SK-N-SH (cell line): ENCODE data around the gene ASTN2. TPM values are rescaled to one million over a fixed set of nuclear protein-coding genes. Genes with fewer than 3 reads are reported as not detected.

ENCODE experiments used
- CTCF ChIA-PET: fragments of 300-600, 350-600 bp; formaldehyde crosslinking; extraction: SDS; loops from one replicate; lab custom pipeline; 2021; lab: Yijun Ruan, JAX
- POLR2A ChIA-PET: fragments of 350-600 bp; sonication (Branson Sonifier 250); formaldehyde crosslinking; extraction: SDS; loops from one replicate; lab custom pipeline; 2020; ENCODE audit warnings: antibody characterized with exemption, inconsistent platforms; lab: Yijun Ruan, JAX
- DNase-seq: peaks from one replicate; pipeline ENCODE4 v3.0.0; 2012
- H2AFZ ChIP-seq: fragments of 200-600 bp; sonication (generic); 2 replicates; pipeline ENCODE4 v1.8.1; 2016; ENCODE audit warnings: antibody characterized with exemption, mild to moderate bottlenecking, low read depth
- H3F3A ChIP-seq: fragments of 200-600 bp; sonication (generic); replicated peaks from 2 replicates; pipeline ENCODE3; 2016; ENCODE audit warnings: antibody characterized with exemption, mild to moderate bottlenecking; ENCODE audit not compliant: insufficient read depth
- H3K27ac ChIP-seq, 2 experiments: fragments of 200-500 bp in 1 of 2; fragments of 200-600 bp in 1 of 2; sonication (Bioruptor generic) in 1 of 2; sonication (generic), shearing (Covaris generic) in 1 of 2; 2 replicates each; pipeline versions ENCODE4 v1.5.1 to v1.6.1; 2014 to 2016; ENCODE audit warnings: low read depth in 2 of 2, inconsistent platforms in 1 of 2, low read length in 1 of 2, mild to moderate bottlenecking in 1 of 2, mixed read lengths in 1 of 2
- H3K27me3 ChIP-seq: fragments of 200-600 bp; sonication (generic), shearing (Covaris generic); 2 replicates; pipeline ENCODE4 v1.6.1; 2016; ENCODE audit warnings: mixed run types; ENCODE audit not compliant: insufficient read depth
- H3K36me3 ChIP-seq, 2 experiments: fragments of 200-500 bp in 1 of 2; fragments of 200-600 bp in 1 of 2; sonication (Bioruptor generic) in 1 of 2; sonication (generic) in 1 of 2; replicated peaks in 1 of 2; 2 replicates each; pipeline versions ENCODE3 to v1.5.1; 2014 to 2016; ENCODE audit warnings: low read length in 1 of 2, mild to moderate bottlenecking in 1 of 2; ENCODE audit not compliant: insufficient read depth in 2 of 2, control insufficient read depth in 1 of 2
- H3K4me1 ChIP-seq, 2 experiments: fragments of 200-500 bp in 1 of 2; fragments of 200-600 bp in 1 of 2; sonication (Bioruptor generic) in 1 of 2; sonication (generic), shearing (Covaris generic) in 1 of 2; 2 replicates each; pipeline versions ENCODE4 v1.5.1 to v1.6.1; 2014 to 2016; ENCODE audit warnings: low read depth in 1 of 2, low read length in 1 of 2, mixed run types in 1 of 2; ENCODE audit not compliant: insufficient read depth in 2 of 2, control insufficient read depth in 1 of 2
- H3K4me2 ChIP-seq: fragments of 200-600 bp; sonication (generic), shearing (Covaris generic); 2 replicates; pipeline ENCODE4 v1.6.1; 2017; ENCODE audit warnings: mixed run types
- H3K4me3 ChIP-seq, 2 experiments: fragments of 200-500 bp in 1 of 2; fragments of 200-600 bp in 1 of 2; sonication (Bioruptor generic) in 1 of 2; sonication (generic), shearing (Covaris generic) in 1 of 2; 2 replicates each; pipeline versions ENCODE4 v1.5.1 to v1.8.1; 2014 to 2016; ENCODE audit warnings: low read depth in 2 of 2, inconsistent platforms in 1 of 2, low read length in 1 of 2, mild to moderate bottlenecking in 1 of 2, mixed read lengths in 1 of 2, moderate library complexity in 1 of 2
- H3K79me2 ChIP-seq: fragments of 200-600 bp; sonication (generic); 2 replicates; pipeline ENCODE4 v1.8.1; 2017; ENCODE audit warnings: mild to moderate bottlenecking; ENCODE audit not compliant: insufficient read depth
- H3K9ac ChIP-seq: fragments of 200-600 bp; sonication (generic); 2 replicates; pipeline ENCODE4 v1.6.1; 2017; ENCODE audit warnings: mixed run types
- H3K9me2 ChIP-seq: fragments of 200-600 bp; sonication (generic); 2 replicates; pipeline ENCODE4 v1.6.1; 2017; ENCODE audit warnings: mixed run types
- H3K9me3 ChIP-seq: fragments of 200-600 bp; sonication (generic); 2 replicates; pipeline ENCODE4 v1.6.1; 2017; ENCODE audit warnings: mixed run types, mild to moderate bottlenecking, moderate library complexity
- H4K20me1 ChIP-seq: fragments of 200-600 bp; sonication (generic); 2 replicates; pipeline ENCODE4 v1.6.1; 2017; ENCODE audit warnings: mild to moderate bottlenecking, mixed run types; ENCODE audit not compliant: insufficient read depth
- ELF1 ChIP-seq: IDR thresholded peaks from 2 replicates; pipeline ENCODE4 v1.4.0; 2012
- EP300 ChIP-seq, 2 experiments: IDR thresholded peaks; 2 replicates each; pipeline versions ENCODE4 v1.4.0 to v1.6.1; 2012; ENCODE audit warnings: borderline replicate concordance in 1 of 2, low read depth in 1 of 2, low read length in 1 of 2
- FOSL2 ChIP-seq: IDR thresholded peaks from 2 replicates; pipeline ENCODE4 v1.4.0; 2012; ENCODE audit warnings: low read depth, mild to moderate bottlenecking, moderate library complexity, borderline replicate concordance
- FOXM1 ChIP-seq: IDR thresholded peaks from 2 replicates; pipeline ENCODE4 v1.4.0; 2012; ENCODE audit warnings: low read depth, mild to moderate bottlenecking
- GABPA ChIP-seq: IDR thresholded peaks from 2 replicates; pipeline ENCODE4 v1.4.0; 2012; ENCODE audit warnings: low read depth, mild to moderate bottlenecking
- JUND ChIP-seq: IDR thresholded peaks from 2 replicates; pipeline ENCODE4 v1.4.0; 2012
- MXI1 ChIP-seq: IDR thresholded peaks from 2 replicates; pipeline ENCODE4 v1.6.1; 2012; ENCODE audit warnings: mild to moderate bottlenecking, low read depth, low read length, improper control_type of control experiment
- PBX3 ChIP-seq: IDR thresholded peaks from 2 replicates; pipeline ENCODE4; 2012
- RAD21 ChIP-seq: IDR thresholded peaks from 2 replicates; pipeline ENCODE4 v1.6.1; 2012; ENCODE audit warnings: mild to moderate bottlenecking, low read length
- RCOR1 ChIP-seq: fragments of 150-350 bp; IDR thresholded peaks from 2 replicates; pipeline ENCODE4 v1.6.1; 2017; ENCODE audit warnings: antibody characterized with exemption, low read length
- RFX5 ChIP-seq: IDR thresholded peaks from 2 replicates; pipeline ENCODE4 v1.6.1; 2012; ENCODE audit warnings: mild to moderate bottlenecking, improper control_type of control experiment, low read length
- RXRA ChIP-seq: IDR thresholded peaks from 2 replicates; pipeline ENCODE4 v1.4.0; 2012; ENCODE audit warnings: low read depth, mild to moderate bottlenecking, borderline replicate concordance
- TCF12 ChIP-seq: IDR thresholded peaks from 2 replicates; pipeline ENCODE4 v1.4.0; 2012
- TEAD4 ChIP-seq: IDR thresholded peaks from 2 replicates; pipeline ENCODE4 v1.4.0; 2012; ENCODE audit warnings: mild to moderate bottlenecking, borderline replicate concordance; ENCODE audit not compliant: insufficient read depth
- ZBTB33 ChIP-seq: IDR thresholded peaks from 2 replicates; pipeline ENCODE4 v1.4.0; 2012; ENCODE audit warnings: low read depth, borderline replicate concordance
- WGBS: methylation state at CpG from one replicate; pipeline ENCODE4 v1.1.6; 2017; ENCODE audit warnings: low lambda C conversion rate; 5-methylcytosine and 5-hydroxymethylcytosine counted together
- polyA plus RNA-seq, 3 experiments: library from polyadenylated mRNA; depleted of rRNA; stranded (reverse); fragments of >200 nt; gene quantifications; 2 replicates each; pipeline ENCODE4 v1.2.3, GENCODE V29; 2012
- TF ChIP-seq, protein P1 (sequence below): IDR thresholded peaks from 2 replicates; pipeline ENCODE4 v1.6.1; 2012; ENCODE audit warnings: mild to moderate bottlenecking, low read depth, low read length, moderate library complexity
- TF ChIP-seq, protein P2 (sequence below): fragments of 200-600 bp; sonication (generic); IDR thresholded peaks from 2 replicates; pipeline ENCODE4 v1.6.1; 2017; ENCODE audit warnings: antibody characterized with exemption, mild to moderate bottlenecking, moderate library complexity
- TF ChIP-seq, protein P3 (sequence below): fragments of 150-350 bp; IDR thresholded peaks from 2 replicates; pipeline ENCODE4 v1.6.1; 2016; ENCODE audit warnings: mild to moderate bottlenecking, low read depth, low read length

ASTN2 gene
- polyA plus RNA-seq, 1 of the 3 experiments (the other 2 are of a cell fraction), result 6.6 TPM

DNA sequence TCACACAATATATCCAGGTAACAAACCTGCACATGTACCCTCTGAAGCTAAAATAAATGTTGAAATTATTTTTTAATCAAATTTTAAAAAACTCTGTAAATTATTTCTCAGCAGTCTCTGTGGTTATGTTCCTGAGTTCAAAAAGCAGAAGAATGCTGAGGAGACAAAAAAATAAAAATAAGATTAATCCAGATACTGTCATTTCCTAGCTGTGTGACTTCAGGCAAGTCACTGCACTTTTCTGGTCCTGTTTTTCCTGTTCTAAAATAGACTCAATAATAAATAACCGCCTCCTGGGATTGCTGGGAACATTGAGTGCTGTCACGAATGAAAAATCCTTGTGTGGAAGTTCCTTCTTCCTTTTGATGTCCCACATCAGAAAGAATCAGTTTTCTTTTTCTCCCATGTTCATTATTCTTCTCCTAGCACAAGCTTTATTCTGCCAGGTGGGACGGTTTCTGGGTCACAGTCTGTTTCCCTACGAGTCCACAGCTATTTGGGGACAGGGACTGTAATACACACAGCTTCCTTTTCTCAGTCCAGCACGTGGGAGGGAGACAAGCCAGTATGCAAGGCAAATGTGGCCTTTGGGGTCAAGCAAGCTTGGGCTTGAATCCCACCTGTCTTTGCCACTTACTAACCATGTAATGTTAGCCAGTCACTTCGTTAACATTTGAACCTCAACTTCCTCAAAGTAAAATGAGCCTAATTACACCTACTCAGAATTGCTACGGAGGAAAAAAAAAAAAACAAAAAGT lies 570.8 kb downstream of the ASTN2 start:
- Histone ChIP-seq H3K4me3 (no peak overlapping the region), H2AFZ (no peak overlapping the region), H3K9ac (no peak overlapping the region), H3K79me2 (no peaks in the 10 kb centered on the region), H3K36me3 (no peaks in the 10 kb centered on the region), H3K27me3 (no peaks in the 10 kb centered on the region), H3K9me3 (no peaks in the 10 kb centered on the region), H3K4me1 (no peaks in the 10 kb centered on the region), H3F3A (no peaks in the 10 kb centered on the region), H3K27ac (no peak overlapping the region), H3K9me2 (no peaks in the 10 kb centered on the region), H3K4me2 (no peak overlapping the region), H4K20me1 (no peaks in the 10 kb centered on the region)
- 34% methylated on average over 7 of the region's 7 CpGs for WGBS
- TF ChIP-seq ELF1 (no peak), JUND (no peak), TEAD4 (no peak), GABPA (no peak), FOXM1 (no peak), RXRA (no peak), ZBTB33 (no peak), RFX5 (no peak), MXI1 (no peak), FOSL2 (no peak), RAD21 (no peak), RCOR1 (no peak), PBX3 (no peak), EP300 (IDR thresholded peaks at IDR 0.05; ENCODE audit: borderline replicate concordance in 1 of 2, low read depth in 1 of 2, low read length in 1 of 2) (no peak), TCF12 (no peak)
- TF ChIP-seq, protein P1, sequence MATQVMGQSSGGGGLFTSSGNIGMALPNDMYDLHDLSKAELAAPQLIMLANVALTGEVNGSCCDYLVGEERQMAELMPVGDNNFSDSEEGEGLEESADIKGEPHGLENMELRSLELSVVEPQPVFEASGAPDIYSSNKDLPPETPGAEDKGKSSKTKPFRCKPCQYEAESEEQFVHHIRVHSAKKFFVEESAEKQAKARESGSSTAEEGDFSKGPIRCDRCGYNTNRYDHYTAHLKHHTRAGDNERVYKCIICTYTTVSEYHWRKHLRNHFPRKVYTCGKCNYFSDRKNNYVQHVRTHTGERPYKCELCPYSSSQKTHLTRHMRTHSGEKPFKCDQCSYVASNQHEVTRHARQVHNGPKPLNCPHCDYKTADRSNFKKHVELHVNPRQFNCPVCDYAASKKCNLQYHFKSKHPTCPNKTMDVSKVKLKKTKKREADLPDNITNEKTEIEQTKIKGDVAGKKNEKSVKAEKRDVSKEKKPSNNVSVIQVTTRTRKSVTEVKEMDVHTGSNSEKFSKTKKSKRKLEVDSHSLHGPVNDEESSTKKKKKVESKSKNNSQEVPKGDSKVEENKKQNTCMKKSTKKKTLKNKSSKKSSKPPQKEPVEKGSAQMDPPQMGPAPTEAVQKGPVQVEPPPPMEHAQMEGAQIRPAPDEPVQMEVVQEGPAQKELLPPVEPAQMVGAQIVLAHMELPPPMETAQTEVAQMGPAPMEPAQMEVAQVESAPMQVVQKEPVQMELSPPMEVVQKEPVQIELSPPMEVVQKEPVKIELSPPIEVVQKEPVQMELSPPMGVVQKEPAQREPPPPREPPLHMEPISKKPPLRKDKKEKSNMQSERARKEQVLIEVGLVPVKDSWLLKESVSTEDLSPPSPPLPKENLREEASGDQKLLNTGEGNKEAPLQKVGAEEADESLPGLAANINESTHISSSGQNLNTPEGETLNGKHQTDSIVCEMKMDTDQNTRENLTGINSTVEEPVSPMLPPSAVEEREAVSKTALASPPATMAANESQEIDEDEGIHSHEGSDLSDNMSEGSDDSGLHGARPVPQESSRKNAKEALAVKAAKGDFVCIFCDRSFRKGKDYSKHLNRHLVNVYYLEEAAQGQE, result no peak
- TF ChIP-seq, protein P2, sequence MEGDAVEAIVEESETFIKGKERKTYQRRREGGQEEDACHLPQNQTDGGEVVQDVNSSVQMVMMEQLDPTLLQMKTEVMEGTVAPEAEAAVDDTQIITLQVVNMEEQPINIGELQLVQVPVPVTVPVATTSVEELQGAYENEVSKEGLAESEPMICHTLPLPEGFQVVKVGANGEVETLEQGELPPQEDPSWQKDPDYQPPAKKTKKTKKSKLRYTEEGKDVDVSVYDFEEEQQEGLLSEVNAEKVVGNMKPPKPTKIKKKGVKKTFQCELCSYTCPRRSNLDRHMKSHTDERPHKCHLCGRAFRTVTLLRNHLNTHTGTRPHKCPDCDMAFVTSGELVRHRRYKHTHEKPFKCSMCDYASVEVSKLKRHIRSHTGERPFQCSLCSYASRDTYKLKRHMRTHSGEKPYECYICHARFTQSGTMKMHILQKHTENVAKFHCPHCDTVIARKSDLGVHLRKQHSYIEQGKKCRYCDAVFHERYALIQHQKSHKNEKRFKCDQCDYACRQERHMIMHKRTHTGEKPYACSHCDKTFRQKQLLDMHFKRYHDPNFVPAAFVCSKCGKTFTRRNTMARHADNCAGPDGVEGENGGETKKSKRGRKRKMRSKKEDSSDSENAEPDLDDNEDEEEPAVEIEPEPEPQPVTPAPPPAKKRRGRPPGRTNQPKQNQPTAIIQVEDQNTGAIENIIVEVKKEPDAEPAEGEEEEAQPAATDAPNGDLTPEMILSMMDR, result no peak
- TF ChIP-seq, protein P3, sequence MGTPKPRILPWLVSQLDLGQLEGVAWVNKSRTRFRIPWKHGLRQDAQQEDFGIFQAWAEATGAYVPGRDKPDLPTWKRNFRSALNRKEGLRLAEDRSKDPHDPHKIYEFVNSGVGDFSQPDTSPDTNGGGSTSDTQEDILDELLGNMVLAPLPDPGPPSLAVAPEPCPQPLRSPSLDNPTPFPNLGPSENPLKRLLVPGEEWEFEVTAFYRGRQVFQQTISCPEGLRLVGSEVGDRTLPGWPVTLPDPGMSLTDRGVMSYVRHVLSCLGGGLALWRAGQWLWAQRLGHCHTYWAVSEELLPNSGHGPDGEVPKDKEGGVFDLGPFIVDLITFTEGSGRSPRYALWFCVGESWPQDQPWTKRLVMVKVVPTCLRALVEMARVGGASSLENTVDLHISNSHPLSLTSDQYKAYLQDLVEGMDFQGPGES, result no peak
- POLR2A ChIA-PET, result no interaction called here
- no peak for DNase-seq
- CTCF ChIA-PET, result interaction anchor here (1.2 to 2.5 kb wide), 3 partner anchors 9 to 16 kb away, joined by 4 to 11 read pairs (median 5); no protein-coding TSS in a partner anchor
